ENCODE data around the gene C1orf52. TPM values are rescaled to one million over a fixed set of nuclear protein-coding genes. Genes with fewer than 3 reads are reported as not detected.

The C1orf52 gene
- total and polyA plus RNA-seq, 9 of the 15 experiments (the other 6 are each of a cell fraction or from before 2014, with no cell fraction given) = 17.0 to 38.5 (median 33.0) TPM

GRCh38 chr1:85224734-85225623 lies 34.5 kb downstream of the C1orf52 start (continued):
- TF ChIP-seq ZBTB26 (CRISPR knock-in tag; IDR thresholded peaks at IDR 0.05) (no peak), SRSF9 (IDR thresholded peaks at IDR 0.05; ENCODE audit: borderline replicate concordance, low read depth, low read length) (no peak), BCLAF1 (IDR thresholded peaks at IDR 0.05; ENCODE audit: borderline replicate concordance in 1 of 2, control insufficient read depth in 1 of 2, low read depth in 2 of 2, low read length in 1 of 2) (no peak), XRCC3 (IDR thresholded peaks at IDR 0.05) (no peak), KLF6 (CRISPR knock-in tag; IDR thresholded peaks at IDR 0.05; ENCODE audit: borderline replicate concordance) (no peak), KDM4B (IDR thresholded peaks at IDR 0.05; ENCODE audit: borderline replicate concordance in 2 of 2, low read depth in 1 of 2) (no peak), CBX1 (IDR thresholded peaks at IDR 0.05; ENCODE audit: low read depth) (no peak), ZHX1 (conservative IDR thresholded peaks at IDR 0.05; ENCODE audit: low read length) (no peak), PURB (CRISPR knock-in tag; IDR thresholded peaks at IDR 0.05; ENCODE audit: low read depth) (no peak), CREB3L1 (IDR thresholded peaks at IDR 0.05; ENCODE audit: borderline replicate concordance, low read depth) (peak; percentile 49; the same call in 1 of the 2 replicates), ZC3H4 (CRISPR knock-in tag; IDR thresholded peaks at IDR 0.05; ENCODE audit: borderline replicate concordance) (no peak), FOSL1 (tag; conservative IDR thresholded peaks at IDR 0.05) (peak; percentile 74), ZNF146 (CRISPR knock-in tag; IDR thresholded peaks at IDR 0.05; ENCODE audit: unreplicated experiment) (no peak), POLR3G (IDR thresholded peaks at IDR 0.05; ENCODE audit: extremely low read depth, insufficient read length, insufficient replicate concordance) (no peak), ZNF740 (CRISPR knock-in tag; IDR thresholded peaks at IDR 0.05) (no peak), ZNF740 (tag; IDR thresholded peaks at IDR 0.05) (no peak)
